Endothelial cell of umbilical vein (primary cell): ENCODE data around the gene ASPHD2. TPM values are rescaled to one million over a fixed set of nuclear protein-coding genes. Genes with fewer than 3 reads are reported as not detected.

Experiments
- BruUV-seq: library from RNA; stranded (reverse); fragments of 400-500 nt; replicated peaks from 2 replicates; lab custom pipeline; 2021; lab: Mats Ljungman, UMichigan
- CTCF ChIA-PET: fragments of 300-600, 350-600 bp; sonication (Branson Sonifier 250); formaldehyde crosslinking; loops from one replicate; lab custom pipeline; 2021; ENCODE audit warnings: antibody characterized with exemption, inconsistent platforms; lab: Charles Lee
- POLR2A ChIA-PET: fragments of 300-600, 350-600 bp; sonication (Branson Sonifier 250); formaldehyde crosslinking; loops from one replicate; lab custom pipeline; 2021; ENCODE audit warnings: antibody characterized with exemption, inconsistent platforms; lab: Charles Lee
- DNase-seq: peaks from one replicate; pipeline ENCODE4 v3.0.0-alpha.2; 2011; ENCODE audit warnings: low read depth, low spot score
- FAIRE-seq: peaks from 2 replicates; lab custom pipeline; 2011; peaks lifted over from hg19 to GRCh38; lab: Jason Lieb, UNC
- H2AFZ ChIP-seq: 2 replicates; pipeline ENCODE4 v1.6.0; 2012; ENCODE audit warnings: low read depth, low read length, control low read depth, inconsistent platforms
- H3K27ac ChIP-seq: 2 replicates; pipeline ENCODE4 v1.5.1; 2011; ENCODE audit warnings: low read depth, mild to moderate bottlenecking, control low read depth, low read length, moderate library complexity; ENCODE audit not compliant: insufficient read depth
- H3K27me3 ChIP-seq, 2 experiments: 2 replicates each; pipeline versions ENCODE4 v1.6.0 to v1.6.1; 2011; ENCODE audit warnings: low read length in 2 of 2, mixed read lengths in 1 of 2; ENCODE audit not compliant: control insufficient read depth in 2 of 2, insufficient read depth in 2 of 2
- H3K36me3 ChIP-seq, 2 experiments: 2 replicates in 1 of 2; 3 replicates in 1 of 2; pipeline ENCODE4 v1.5.1; 2011; ENCODE audit warnings: low read length in 2 of 2, mild to moderate bottlenecking in 1 of 2, moderate library complexity in 1 of 2; ENCODE audit not compliant: control insufficient read depth in 2 of 2, insufficient read depth in 2 of 2; ENCODE audit errors: extremely low read depth in 1 of 2
- H3K4me1 ChIP-seq: 3 replicates; pipeline ENCODE4 v1.5.1; 2011; ENCODE audit warnings: mild to moderate bottlenecking, low read length; ENCODE audit not compliant: control insufficient read depth, insufficient read depth; ENCODE audit errors: extremely low read depth
- H3K4me2 ChIP-seq: 2 replicates; pipeline ENCODE4 v1.6.1; 2011; ENCODE audit warnings: low read length, control low read depth, mixed read lengths; ENCODE audit not compliant: insufficient read depth
- H3K4me3 ChIP-seq, 3 experiments: fragments of 200-600 bp in 1 of 3; sonication (generic), shearing (Covaris generic) in 1 of 3; replicated peaks in 1 of 3; 2 replicates each; pipeline ENCODE4 v1.5.1; 2011 to 2016; ENCODE audit warnings: control low read depth in 3 of 3, low read length in 3 of 3, mild to moderate bottlenecking in 2 of 3, inconsistent platforms in 1 of 3, low read depth in 1 of 3, moderate library complexity in 1 of 3; ENCODE audit not compliant: insufficient read depth in 1 of 3
- H3K79me2 ChIP-seq: 2 replicates; pipeline ENCODE4 v1.6.0; 2012; ENCODE audit warnings: low read length, inconsistent platforms; ENCODE audit not compliant: control insufficient read depth, insufficient read depth
- H3K9ac ChIP-seq: replicated peaks from 2 replicates; pipeline ENCODE3; 2011; ENCODE audit warnings: low read length, control low read depth; ENCODE audit not compliant: insufficient read depth; ENCODE audit errors: extremely low read depth
- H3K9me1 ChIP-seq: replicated peaks from 3 replicates; pipeline ENCODE4 v1.6.0; 2011; ENCODE audit warnings: mild to moderate bottlenecking, low read length; ENCODE audit not compliant: control insufficient read depth, insufficient read depth; ENCODE audit errors: extremely low read depth
- H3K9me3 ChIP-seq: replicated peaks from 2 replicates; pipeline ENCODE4 v1.5.1; 2012; ENCODE audit warnings: low read length, inconsistent platforms; ENCODE audit not compliant: control insufficient read depth, insufficient read depth
- H4K20me1 ChIP-seq: replicated peaks from 2 replicates; pipeline ENCODE3; 2011; ENCODE audit warnings: mild to moderate bottlenecking, low read length; ENCODE audit not compliant: control insufficient read depth, insufficient read depth; ENCODE audit errors: extremely low read depth
- CTCF ChIP-seq, 2 donors: IDR thresholded peaks; 1 replicate in 1 of 2; 2 replicates in 1 of 2; pipeline ENCODE4 v1.5.1; 2011; ENCODE audit warnings: low read length in 2 of 2, mild to moderate bottlenecking in 2 of 2, moderate library complexity in 2 of 2, control low read depth in 1 of 2, inconsistent platforms in 1 of 2, low read depth in 1 of 2; ENCODE audit not compliant: insufficient read depth in 1 of 2; ENCODE audit errors: extremely low read depth in 1 of 2
- FOS ChIP-seq: IDR thresholded peaks from 2 replicates; pipeline ENCODE4 v1.6.1; 2011; ENCODE audit warnings: mild to moderate bottlenecking, low read length, moderate library complexity, borderline replicate concordance; ENCODE audit not compliant: insufficient read depth
- GATA2 ChIP-seq: IDR thresholded peaks from 2 replicates; pipeline ENCODE4 v1.7.0; 2011; ENCODE audit warnings: low read depth, mild to moderate bottlenecking, moderate library complexity, mixed read lengths, low read length; ENCODE audit not compliant: insufficient read length, insufficient read depth
- JUN ChIP-seq: IDR thresholded peaks from 2 replicates; pipeline ENCODE4 v1.6.1; 2011; ENCODE audit warnings: borderline replicate concordance, low read depth; ENCODE audit not compliant: insufficient read length, insufficient read depth
- MAX ChIP-seq: IDR thresholded peaks from 2 replicates; pipeline ENCODE4 v1.6.1; 2011; ENCODE audit not compliant: insufficient read depth, insufficient read length
- MYC ChIP-seq: IDR thresholded peaks from one replicate; pipeline ENCODE4 v1.6.1; 2011; ENCODE audit warnings: mild to moderate bottlenecking, low read depth, low read length
- POLR2A ChIP-seq: IDR thresholded peaks from 2 replicates; pipeline ENCODE4 v1.6.1; 2012; ENCODE audit warnings: low read depth, mild to moderate bottlenecking, control low read depth, low read length
- dilution Hi-C: fragments of 300-500 bp; cut with MboI; formaldehyde crosslinking; loops from one replicate; pipeline ENCODE4 v1.15.0; 2019; ENCODE audit warnings: low sequenced_read_pairs; ENCODE audit not compliant: extremely low pct_ligation_motif_present
- intact Hi-C: fragments of 100-400 bp; cut with micrococcal nuclease; formaldehyde crosslinking; loops from one replicate; pipeline ENCODE4 v1.10.0; 2022
- polyA plus RNA-seq, 4 experiments: library from polyadenylated mRNA; depleted of rRNA in 3 of 4; stranded (reverse) in 3 of 4; unstranded in 1 of 4; fragments of >200 nt; gene quantifications; 2 replicates each; pipeline versions ENCODE4 v1.2.1 to v1.2.3, GENCODE V29; 2011 to 2012; ENCODE audit warnings: missing spikeins in 1 of 4
- total RNA-seq: library from RNA; stranded (reverse); gene quantifications from 2 replicates; pipeline ENCODE4 v1.2.3, GENCODE V29; 2021

ASPHD2 gene
- total and polyA plus RNA-seq, 2 donors (not counting 3 experiments of a cell fraction or from before 2014, with no cell fraction given) = 4.8 to 5.5 TPM

DNA sequence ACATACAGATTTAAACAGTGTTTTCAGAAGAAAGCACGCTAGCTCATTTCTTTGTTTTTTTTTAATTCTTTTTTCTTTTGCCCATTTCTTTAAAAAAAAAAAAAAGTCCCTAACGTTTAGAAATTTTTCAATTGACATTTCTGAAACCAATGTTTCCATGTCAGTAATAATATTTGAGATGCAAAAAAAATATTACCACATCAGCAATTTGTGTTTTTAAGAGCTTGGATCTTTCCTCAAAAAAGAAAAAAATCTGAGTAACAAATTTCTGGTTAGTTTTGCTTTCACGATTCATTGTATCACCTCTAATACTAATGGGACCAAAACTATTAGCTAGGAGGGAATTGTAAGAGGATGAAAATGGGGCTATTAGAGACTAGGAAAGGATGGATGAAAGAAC is 39.9 kb upstream of the ASPHD2 start:
- H2AFZ ChIP-seq = no peak overlapping the region
- H4K20me1 ChIP-seq = no peaks in the 10 kb centered on the region
- dilution Hi-C loops = no loop called here
- FAIRE-seq (no peak), DNase-seq (no peak)
- no peaks in the 10 kb centered on the region for H3K9me3 ChIP-seq
- H3K4me1 ChIP-seq = no peaks in the 10 kb centered on the region
- H3K79me2 ChIP-seq = no peaks in the 10 kb centered on the region
- no peak overlapping the region for H3K9ac ChIP-seq
- no peak overlapping the region for H3K4me2 ChIP-seq
- H3K9me1 ChIP-seq = no peaks in the 10 kb centered on the region
- H3K27ac ChIP-seq = no peak overlapping the region
- intact Hi-C loops = no loop called here
- POLR2A ChIA-PET = no interaction called here
- no TSS peak for BruUV-seq
- peaks cover 2% of the 10 kb centered on the region in 2 experiments for H3K27me3 ChIP-seq
- H3K36me3 ChIP-seq = no peaks in the 10 kb centered on the region
- CTCF ChIA-PET = interaction anchor here (0.7 to 1.2 kb wide), 4 partner anchors 10 to 64 kb away, joined by 3 to 4 read pairs (median 4); no protein-coding TSS in a partner anchor
- no peak overlapping the region for H3K4me3 ChIP-seq
- TF ChIP-seq MAX (no peak), GATA2 (no peak), MYC (no peak)

- intact Hi-C loops (no loop called here), dilution Hi-C loops (no loop called here)
- Histone ChIP-seq H2AFZ (no peak overlapping the region), H3K4me1 (no peaks in the 10 kb centered on the region), H3K4me2 (no peak overlapping the region), H3K36me3 (no peaks in the 10 kb centered on the region), H3K27ac (no peak overlapping the region), H3K79me2 (no peaks in the 10 kb centered on the region), H4K20me1 (no peaks in the 10 kb centered on the region), H3K9me1 (no peaks in the 10 kb centered on the region), H3K27me3 (peaks cover 0 to 2% of the 10 kb centered on the region in 2 experiments), H3K9ac (no peak overlapping the region), H3K9me3 (no peaks in the 10 kb centered on the region), H3K4me3 (no peak overlapping the region)
- FAIRE-seq (no peak), DNase-seq (no peak)
- no TSS peak for BruUV-seq
- ChIA-PET CTCF (interaction anchor here (0.9 kb wide), 1 partner anchor 27 kb away, joined by 3 read pairs; no protein-coding TSS in a partner anchor), POLR2A (no interaction called here)
- TF ChIP-seq MAX (no peak), POLR2A (no peak), FOS (no peak), GATA2 (no peak), CTCF (IDR thresholded peaks at IDR 0.05; ENCODE audit: extremely low read depth in 1 of 2, insufficient read depth in 1 of 2, low read depth in 1 of 2, low read length in 2 of 2) (no peak), JUN (no peak)
These were observed 38.0 kb upstream of the ASPHD2 start for GRCh38 chr22:26391091-26391490.
